DMS53 treated with DMSO at 0.1 percent for 48 hours (cell line): ENCODE measurements around the gene KCNT1.
"Not testable (repeated sequence)": the region's sequence is repeated elsewhere in the genome, so short reads cannot be mapped to it uniquely, and the experiment has no call there.

Experiments
- DNase-seq: peaks from one replicate; lab custom pipeline; 2025; ENCODE audit not compliant: unreplicated experiment; lab: John Stamatoyannopoulos, UW

The KCNT1 gene

DNA sequence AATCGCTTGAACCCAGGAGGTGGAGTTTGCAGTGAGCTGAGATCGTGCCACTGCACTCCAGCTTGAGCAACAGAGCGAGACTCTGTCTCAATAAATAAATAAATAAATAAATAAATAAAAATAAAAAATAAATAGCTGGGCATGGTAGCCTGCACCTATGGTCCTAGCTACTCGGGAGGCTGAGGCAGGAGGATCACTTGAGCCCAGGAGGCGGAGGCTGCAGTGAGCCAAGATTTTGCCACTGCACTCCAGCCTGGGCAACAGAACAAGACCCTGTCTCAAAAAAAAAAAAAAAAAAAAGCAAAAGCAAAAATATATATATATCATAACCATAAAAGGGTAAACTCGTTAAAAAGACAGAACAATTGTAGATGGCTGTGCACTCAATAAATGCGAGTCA lies 29.2 kb upstream of the KCNT1 start:
- DNase-seq: not testable (repeated sequence)

DNA sequence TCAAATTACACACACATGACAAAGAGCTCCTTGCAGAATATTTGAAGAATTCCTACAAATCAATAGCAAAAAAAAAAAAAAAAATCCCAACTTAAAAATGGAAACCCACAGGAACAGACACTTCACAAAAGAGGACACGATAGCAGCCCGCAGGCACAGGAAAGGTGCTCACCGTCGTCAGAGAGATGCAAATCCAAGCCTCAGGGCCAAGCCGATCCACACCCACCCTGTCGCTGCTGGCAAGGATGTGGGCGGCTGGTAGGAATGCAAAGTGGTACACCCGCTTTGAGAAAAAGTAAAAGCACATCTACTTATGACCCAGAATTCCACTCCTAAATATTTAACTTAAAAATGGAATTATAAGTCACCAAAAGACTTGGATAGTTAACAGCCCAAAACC lies 28.0 kb upstream of the KCNT1 start:
- DNase-seq: no peak

DNA sequence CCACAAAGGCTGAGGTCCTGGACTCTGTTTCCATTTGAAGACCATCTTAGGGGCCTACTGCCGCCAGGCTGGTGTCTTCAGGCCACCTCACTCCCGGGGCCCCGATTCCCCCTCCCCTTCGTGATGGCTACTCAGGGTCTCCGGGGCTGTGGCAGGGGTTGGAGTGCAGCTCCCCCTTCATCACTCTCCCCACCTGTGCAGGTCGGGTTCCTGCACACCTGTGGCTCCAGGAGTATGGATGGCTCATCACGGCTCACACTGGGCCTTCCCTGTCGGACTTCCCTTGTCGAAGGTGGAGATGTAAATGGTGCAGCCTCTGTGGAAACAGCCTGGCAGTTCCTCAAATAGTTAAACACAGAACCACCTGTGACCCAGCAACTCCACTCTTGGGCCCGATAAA lies 27.0 kb upstream of the KCNT1 start:
- no peak for DNase-seq

GRCh38 chr9:135676891-135677290 lies 25.1 kb upstream of the KCNT1 start:
- DNase-seq: no peak

DNA sequence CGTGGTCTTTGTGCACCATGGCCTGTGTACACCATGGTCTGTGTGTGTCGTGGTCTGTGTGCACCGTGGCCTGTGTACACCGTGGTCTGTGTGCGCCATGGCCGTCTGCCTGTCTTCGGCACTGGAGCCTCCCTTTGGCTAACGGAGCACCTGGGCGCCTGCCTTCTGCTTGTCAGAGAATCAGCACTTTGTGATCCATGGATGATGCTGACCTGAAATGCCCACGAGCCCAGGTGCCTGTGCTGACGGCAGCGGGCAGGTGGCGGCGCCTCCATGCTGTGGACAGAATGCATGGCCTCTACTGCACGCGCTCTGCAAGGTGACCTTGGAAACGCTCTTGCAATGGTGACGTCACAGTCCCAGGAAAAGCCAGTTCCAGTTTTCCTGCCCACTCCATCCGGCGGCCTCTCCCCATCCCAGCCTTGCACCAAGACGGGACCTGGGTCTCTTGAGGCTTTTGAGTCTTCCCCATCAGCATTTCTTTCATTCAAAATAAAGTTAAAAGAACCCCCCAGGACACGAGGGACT lies 24.3 kb upstream of the KCNT1 start:
- no peak for DNase-seq

DNA sequence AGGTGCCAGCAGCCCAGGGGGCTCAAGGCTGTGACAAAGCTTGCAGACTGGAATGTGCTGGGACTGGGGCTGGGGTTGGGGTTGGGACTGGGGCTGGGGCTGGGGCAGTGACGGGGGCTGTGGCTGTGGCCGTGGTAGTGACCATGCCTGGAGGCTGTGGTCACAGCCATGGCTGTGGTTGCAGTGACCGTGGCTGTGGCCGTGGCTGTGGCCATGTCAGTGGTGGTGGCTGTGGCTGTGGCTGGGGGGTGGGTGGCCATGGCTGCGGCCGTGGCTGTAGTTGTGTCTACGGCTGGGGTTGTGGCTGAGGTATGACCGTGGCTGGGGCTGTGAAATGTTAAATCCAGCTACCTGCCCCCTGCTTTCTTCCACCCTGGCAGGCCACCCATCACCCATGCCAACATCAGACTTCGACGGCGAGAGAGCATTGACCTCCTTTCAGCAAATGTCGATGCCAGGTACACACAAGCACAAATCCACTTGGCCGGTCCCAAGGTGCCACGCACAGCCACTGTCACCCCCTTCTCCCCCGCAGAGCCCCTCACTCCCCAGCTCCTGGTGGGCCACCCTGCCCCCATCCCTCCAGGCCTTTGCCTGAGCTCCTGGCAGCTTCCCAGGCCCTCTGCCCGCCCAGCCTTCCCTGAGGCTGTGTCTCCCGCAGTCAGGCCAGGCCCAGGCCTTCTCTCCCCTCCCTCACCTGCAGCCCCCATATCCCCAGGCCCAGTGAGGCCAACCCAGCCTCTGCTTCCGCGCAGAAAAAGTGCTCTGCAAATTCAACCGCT lies 23.6 kb upstream of the KCNT1 start:
- no peak for DNase-seq

DNA sequence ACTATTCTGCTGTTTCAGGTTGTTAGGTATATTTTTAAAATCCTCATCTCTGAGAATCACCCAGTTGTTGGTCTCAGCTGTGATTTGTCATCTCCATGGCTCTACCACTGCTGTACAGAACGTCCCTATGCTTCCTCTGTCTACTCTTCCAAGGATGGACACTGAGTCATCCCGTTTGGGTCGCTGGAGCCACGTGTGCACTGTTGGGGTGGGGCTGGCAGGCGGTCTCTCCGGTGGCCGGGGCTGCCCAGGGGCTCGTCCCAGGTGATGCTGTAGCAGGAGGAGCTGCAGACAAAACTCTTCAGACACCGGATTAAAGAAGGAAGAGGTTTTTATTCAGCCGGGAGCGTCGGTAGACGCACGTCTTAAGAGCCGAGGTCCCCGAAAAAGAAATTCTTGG lies 21.9 kb upstream of the KCNT1 start:
- DNase-seq: no peak

DNA sequence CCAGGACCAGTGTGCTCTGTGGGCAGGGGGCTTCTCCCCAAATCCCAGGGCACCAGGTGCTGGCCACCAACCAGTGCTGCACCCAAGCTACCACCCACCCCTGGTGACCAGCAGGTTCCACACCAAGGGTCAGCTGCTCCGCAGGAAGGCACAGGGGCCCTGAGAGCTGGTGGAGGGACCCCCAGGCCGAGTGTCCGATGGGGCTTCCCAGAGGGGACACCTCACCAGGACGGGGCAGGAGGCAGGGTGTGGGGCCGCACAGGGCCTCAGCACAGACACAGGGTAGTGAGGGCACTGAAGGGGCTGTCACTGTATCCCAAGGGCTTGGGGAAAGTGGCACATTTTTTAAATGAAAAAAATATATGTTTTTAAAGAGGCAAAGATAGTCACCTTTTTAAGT lies 20.8 kb upstream of the KCNT1 start:
- no peak for DNase-seq

- DNase-seq: no peak
Observed at GRCh38 chr9:135683401-135684034, 18.5 kb upstream of the KCNT1 start.

- DNase-seq: no peak
Observed at GRCh38 chr9:135684691-135685090, 17.3 kb upstream of the KCNT1 start.

DNA sequence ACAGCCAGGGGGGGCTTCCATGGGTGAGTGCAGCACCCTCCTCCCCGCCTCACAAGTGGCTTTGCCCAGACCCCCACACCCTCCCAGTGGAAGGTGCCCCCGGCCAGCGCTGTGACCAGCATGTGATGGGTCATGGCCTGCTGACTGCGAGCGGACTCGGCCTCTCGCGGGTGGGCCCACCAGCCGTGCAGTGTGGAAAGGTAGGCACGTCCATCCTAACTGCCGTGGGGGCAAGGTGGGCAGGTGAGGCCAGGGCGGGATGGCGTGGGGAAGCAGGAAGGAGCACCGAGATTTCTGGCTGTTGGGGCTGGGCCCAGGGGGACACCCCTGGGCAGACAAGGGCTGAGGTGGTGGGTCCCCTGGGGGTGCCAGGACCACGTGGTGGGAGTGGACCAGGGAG lies 14.8 kb upstream of the KCNT1 start:
- DNase-seq: no peak

GRCh38 chr9:135689011-135689410 lies 13.0 kb upstream of the KCNT1 start:
- no peak for DNase-seq

DNA sequence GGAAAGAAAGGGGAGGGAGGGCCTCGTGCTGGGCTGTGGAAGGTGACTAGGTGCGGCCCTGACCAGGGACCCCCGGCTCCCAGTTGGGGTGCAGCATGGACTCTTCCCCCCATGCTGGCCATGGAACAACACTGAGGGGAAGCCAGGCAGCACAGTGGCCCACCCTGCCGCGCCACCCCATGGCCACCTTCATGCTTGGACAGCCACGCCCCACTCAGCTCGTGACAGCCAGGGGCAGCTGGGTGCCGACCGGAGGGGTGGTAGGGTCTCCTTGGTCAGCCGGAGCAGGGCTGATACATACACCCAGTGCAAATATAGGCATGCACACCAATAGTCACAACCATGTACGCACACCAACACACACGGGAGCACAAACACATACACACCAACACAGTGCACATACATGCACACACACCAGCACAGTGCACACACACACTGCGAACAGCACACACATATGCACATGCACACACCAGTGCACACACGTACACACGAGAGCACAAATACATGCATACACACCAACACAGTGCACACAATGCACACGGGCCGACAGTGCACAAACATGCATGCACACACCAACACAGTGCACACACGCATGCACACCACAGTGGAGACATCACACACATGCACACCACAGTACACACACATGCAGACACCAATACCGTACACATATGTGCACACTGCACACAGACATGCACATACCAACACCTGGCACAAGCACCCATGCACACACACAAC lies 11.0 kb upstream of the KCNT1 start:
- no peak for DNase-seq

GRCh38 chr9:135692410-135692809 lies 9.6 kb upstream of the KCNT1 start:
- no peak for DNase-seq

DNA sequence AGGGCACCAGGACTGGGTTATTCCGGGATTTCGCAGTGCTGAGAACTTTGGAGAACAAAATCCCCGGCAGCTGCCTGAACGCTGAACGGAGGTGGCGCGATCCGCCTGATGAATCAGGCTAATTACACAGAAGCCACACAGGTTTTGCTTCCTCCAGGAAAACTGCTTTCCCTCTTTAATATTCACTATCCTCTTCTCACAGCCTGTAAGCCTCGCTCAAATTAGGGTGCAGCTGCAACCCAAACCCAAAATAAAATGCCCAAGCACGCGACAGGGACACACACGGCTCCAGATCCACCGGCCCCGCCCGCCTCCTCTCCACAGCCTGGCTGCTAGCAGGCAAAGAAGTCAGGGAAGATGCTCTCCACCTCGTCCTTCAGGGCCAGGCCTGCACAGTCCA lies 8.7 kb upstream of the KCNT1 start:
- no peak for DNase-seq

DNA sequence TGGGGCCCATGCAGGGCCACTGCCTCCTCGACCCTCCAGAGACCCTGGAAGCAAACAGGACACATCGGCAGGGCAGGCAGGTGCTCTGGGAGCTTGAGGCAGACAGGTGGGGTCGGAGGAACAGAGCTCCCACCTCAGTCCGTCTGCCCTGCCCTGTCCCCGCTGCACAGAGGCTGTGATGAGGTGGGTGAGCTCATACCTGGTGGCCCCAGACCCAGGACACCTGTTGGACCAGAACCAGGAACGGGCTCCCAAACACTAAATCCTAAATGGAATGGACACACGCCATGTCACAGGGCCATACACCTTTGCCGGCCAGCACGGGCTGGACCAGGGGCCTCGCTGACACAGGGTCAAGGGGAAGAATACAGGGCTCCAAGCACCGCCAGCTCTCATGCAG lies 8.2 kb upstream of the KCNT1 start:
- DNase-seq: no peak

DNA sequence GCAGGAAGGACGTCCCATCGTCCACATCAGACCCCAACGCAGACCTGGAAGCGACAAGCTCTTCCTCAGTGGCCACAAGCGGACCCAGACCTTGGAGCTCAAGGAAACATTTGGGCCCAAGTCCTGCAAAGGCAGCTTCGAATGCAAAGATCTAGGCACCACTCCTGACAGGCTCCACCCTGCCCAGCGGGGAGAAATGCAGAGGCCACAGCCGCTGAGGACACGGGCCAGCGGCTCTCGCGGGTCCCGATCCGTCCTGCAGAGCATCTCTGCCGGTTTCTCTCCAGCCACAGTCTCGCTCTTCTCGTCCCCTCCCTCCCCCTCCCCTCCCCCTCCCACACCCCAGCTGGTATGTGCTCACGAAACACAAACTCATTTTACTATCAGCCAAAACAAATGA lies 7.6 kb upstream of the KCNT1 start:
- DNase-seq: no peak

GRCh38 chr9:135695036-135695435 lies 6.9 kb upstream of the KCNT1 start:
- DNase-seq: no peak

GRCh38 chr9:135695642-135696041 lies 6.3 kb upstream of the KCNT1 start:
- DNase-seq: no peak

DNA sequence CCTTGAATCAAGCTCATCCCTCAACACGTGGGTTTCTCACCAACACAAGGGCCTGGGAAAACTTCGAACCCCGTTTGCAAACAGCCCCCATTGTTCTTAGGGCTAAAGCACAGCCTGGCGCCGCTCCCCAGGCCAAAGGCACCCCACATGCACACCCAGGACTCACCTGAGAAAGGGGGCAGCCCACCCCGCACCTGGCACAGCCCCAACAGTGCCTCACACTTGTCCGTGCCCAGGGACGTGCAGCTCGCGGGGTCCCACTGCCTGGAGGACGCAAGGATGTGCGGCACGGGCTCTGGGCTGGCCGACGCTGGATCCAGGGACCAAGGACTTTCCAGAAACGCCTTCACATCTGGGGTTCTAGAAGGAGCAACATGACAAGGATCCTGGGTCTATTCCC lies 5.5 kb upstream of the KCNT1 start:
- DNase-seq: no peak

GRCh38 chr9:135697226-135697625 lies 4.8 kb upstream of the KCNT1 start:
- no peak for DNase-seq

- no peak for DNase-seq
Observed at GRCh38 chr9:135698236-135698635, 3.7 kb upstream of the KCNT1 start.
